GM21825 (cell line): ENCODE measurements around the gene CDK18.

Experiments used
- ATAC-seq: cut with Tn5 transposase; IDR thresholded peaks from one replicate; pipeline ENCODE4 v1.9.1; 2021; ENCODE audit warnings: mild to moderate bottlenecking, moderate library complexity; ENCODE audit not compliant: unreplicated experiment

The CDK18 gene

GRCh38 chr1:205535096-205535495, 30.6 kb downstream of the CDK18 start:
- no peak for ATAC-seq

DNA sequence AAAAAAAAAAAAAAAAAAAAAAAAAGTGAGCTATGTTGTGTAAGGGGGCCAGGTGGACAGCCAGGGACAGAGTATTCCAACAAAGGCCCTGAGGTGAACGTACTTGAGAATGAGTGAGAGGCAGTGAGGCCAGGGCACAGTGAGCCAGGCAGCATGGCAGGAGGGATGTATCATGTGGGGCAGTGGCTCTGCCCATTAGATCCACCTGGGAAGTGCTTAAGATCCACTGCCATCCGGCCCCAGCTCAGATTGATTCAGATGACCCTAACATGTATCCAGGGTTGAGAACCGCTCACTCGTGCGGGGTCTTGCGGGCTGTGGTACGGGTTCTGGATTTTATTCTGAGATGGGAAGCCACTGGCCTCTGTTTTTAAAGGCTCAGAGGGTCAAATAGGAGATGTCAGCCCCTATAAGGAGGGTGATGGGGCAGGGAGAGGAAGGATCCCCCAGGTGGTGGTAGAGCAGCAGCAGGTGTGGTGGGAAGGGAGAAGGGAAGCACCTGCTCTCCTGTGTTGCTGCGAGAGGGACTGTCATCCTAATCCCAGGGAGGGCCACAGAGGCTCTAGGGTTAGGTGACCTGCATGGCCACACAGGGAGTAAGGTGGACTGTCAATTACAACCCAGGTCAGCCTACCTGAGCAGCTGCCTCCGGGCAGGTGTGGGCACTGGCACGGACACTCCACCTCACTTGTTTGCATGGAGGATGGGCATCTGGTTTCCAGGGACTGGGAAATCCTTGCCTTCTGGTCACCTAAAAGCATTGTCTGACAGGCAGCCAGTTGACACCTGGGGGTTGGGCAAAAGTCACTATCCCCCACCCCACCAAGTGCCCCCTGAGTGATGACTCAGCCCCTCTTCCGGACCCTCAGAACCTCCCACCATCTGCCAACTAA, 31.6 kb downstream of the CDK18 start:
- ATAC-seq: no peak

- ATAC-seq: no peak
These were observed 32.4 kb downstream of the CDK18 start for GRCh38 chr1:205536759-205537361.

DNA sequence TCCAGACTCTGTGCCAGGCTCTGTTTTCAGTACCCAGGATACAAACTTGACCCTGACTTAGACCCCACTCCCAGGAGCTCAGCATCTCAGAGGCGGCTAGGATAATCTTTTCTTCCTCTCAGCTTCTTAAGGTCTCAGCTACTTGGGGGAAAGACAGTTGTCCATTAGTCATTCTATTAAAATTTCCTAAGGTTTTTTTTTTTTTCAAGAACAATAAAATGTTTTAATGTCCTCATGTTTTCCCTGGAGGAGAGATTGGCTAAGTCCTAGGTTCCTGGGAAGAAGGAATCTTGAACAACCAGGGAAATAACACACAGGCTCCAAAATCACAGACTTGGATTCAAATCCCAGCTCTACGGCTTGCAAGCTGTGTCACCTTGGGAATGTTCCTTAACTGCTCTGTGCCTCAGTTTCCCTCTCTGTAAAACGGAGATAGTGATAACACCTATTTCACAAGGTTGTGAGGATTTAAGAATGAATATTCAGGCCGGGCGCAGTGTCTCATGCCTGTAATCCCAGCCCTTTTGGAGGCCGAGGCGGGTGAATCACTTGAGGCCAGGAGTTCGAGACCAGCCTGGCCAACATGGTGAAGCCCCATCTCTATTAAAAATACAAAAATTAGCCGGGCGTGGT, 33.0 kb downstream of the CDK18 start:
- ATAC-seq: no peak

- ATAC-seq: no peak
These were observed 33.9 kb downstream of the CDK18 start for GRCh38 chr1:205538235-205538840.

- no peak for ATAC-seq
These were observed 36.9 kb downstream of the CDK18 start for GRCh38 chr1:205541161-205541886.

DNA sequence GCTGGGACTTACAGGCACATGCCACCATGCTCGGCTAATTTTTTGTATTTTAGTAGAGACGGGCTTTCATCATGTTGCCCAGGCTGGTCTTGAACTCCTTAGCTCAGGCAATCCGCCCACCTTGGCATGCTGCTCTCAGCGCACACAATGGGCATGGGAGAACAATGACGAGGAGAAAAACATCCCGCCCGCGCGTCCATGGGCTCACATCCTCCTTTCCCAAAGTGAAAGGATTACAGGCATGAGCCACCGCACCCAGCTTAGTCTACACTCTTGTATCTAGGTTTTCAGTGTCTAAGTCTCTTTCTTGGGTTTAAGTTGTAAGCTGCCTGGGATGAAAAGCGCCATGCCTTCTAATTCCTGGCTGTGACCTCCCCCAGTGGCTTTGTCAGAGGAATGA, 37.9 kb downstream of the CDK18 start:
- no peak for ATAC-seq

DNA sequence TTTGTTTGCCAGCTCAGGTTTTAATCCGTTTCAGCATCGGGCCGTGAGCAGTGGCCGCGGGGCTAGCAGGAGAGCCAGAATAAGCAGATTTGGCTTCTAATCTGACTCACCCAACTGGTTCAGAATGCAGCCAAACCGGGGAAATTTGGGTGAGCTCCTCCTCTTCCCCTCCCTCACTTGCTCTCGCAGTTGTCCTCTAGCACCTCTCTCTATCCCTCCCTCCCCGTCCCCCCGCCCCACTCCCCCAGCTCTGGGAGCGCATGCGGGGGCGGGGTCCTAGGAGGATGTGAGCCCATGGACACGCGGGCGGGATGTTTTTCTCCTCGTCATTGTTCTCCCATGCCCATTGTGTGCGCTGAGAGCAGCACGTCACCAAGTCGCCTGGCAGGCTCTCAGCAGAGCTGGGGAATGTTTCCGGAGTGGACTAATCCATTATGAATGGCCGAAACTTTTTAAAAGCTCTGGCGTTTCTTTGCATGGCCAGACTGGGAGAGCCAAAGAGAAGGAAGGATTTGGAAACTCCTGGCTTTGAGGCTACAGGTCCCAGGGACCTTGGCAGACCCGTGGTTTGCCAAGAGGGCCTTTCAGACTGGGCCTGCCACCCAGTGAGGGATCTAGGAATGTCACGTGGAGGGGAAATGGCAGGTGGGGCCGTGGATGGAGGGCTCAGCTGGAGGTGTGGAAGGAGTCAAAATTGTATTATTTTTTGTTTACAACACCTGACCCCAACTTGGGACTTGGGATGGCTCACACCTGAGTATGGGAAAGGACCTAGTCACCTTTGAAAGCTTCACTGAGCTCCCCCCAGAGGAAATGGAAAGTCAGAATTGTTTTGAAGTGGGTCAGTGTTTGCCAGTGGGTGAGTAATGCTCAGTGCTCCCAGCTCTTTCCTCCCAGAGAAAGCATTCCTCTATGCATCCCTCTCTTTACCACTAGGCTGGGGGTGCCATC, 39.2 kb downstream of the CDK18 start:
- no peak for ATAC-seq

DNA sequence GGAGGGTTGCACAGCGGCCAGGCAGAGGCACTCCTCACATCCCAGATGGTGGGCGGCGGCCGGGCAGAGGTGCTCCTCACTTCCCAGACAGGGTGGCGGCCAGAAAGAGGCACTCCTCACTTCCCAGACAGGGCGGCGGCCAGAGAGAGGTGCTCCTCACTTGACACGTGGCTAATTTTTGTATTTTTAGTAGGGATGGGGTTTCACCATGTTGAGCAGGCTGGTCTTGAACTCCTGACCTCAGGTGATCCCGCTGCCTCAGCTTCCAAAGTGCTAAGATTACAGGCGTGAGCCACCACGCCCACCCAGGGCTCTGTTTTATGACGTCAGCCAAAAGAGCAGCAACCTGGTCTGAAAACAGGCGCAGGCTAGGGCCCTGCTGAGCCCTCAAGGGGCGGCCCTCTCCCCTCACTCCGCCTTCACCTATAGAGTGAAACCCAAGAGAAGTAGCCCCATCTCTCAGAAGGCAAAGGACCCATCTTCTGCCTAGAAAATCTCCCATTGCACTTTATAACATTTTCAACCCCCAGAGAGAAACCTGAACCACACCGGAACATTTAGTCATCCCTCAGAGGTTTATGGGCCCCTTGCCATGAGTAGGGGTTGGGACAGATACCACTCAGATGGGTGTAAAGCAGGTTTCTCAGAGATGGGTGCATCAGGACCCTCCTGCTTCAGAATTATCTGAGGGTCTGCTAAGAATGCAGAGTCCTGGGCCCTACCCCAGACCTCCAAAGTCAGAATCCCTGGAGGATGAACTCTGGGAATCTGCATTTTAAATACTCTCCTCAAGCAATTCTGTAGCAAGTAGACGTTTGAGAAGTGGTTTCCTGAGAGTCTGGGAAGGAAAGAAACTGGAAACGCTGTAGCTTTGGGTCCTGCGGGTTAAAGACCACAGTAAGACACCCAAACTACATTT, 40.8 kb downstream of the CDK18 start:
- no peak for ATAC-seq

DNA sequence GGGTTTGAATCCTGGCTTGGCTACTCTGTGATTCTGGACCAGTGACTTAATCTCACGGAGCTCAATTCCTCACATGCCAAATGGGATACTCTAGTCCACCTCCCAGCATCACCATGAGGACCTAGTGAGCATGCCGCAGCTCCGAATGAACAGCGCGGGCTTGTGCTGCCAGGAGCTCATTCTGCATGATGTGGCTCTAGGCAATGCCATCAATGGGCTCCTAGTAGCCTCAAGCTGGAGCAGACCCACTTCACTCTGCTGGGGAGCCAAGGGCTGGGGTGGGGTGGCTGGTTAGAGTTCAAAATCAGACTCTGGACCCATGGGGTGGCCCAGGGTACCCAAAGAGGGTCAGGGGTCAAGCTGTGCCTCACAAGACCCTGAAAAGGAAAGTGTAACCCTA, 41.5 kb downstream of the CDK18 start:
- ATAC-seq: no peak

GRCh38 chr1:205546541-205546940, 42.1 kb downstream of the CDK18 start:
- no peak for ATAC-seq

- ATAC-seq: no peak
These were observed 43.7 kb downstream of the CDK18 start for GRCh38 chr1:205547936-205548827.

DNA sequence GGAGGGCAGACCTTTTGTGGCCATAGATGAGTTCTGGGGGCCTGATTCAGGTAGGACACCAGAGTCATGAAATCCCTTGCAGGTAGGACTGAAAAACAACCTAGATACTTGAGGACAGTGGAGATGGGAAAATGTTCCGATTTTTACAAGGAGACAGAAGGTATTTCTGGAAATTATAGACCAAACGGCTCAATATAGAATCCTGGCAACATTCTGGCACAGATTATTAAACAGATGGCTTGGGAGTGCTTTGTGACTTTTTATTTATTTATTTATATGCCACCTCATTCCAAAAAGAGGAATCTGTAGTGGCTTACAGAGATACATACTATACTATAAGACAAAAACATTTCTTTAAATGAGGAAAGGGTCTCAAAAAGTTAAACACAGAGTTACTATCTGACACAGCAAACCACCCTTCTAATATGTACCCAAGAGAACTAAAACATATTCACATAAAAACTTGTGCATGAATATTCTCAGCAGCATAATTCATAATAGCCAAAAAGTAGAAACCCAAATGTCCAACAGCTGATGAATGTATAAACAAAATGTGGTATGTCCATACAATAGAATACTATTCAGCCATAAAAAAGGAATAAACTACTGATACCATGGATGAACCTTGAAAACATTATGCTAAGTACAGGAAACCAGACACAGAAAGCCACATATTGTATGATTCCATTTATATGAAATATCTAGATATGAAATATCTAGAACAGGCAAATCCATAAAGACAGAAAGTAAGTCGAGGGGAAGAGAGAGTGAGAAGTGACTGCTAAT, 49.8 kb downstream of the CDK18 start:
- ATAC-seq: no peak

DNA sequence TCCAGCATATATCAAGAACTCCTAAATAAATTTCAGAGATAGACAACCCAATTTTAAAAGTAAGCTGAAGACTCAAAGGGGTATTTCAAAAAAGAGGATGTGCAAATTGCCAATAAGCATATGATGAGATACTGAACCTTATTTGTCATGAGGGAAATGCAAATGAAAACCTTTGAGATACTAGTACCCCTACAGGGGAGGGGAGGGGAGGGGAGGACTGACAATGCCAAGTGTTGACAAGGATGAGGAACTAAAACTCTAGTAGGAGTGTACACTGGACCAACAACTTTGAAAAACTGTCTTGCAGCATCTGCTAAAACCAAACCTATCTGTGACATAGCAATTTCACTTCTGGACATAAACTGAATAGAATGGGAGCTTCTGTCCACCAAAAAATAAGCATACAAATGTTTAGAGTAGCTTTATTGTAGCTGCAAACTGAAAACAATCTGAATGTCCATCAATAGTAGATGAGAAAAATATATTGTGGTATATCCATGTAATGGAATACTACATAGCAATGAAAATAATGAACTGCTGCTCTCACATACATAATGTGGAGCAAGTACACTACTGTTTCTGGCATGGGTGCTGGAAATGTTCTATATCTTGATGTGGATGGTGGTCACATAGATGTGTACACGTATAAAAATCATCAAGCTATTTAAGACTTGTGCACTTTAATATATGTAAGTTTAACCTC, 57.2 kb downstream of the CDK18 start:
- no peak for ATAC-seq

GRCh38 chr1:205563927-205564441, 59.5 kb downstream of the CDK18 start:
- ATAC-seq: no peak

- no peak for ATAC-seq
These were observed 61.3 kb downstream of the CDK18 start for GRCh38 chr1:205565799-205566198.
